Activated T-helper 1 cell treated with Interleukin-2 at 50 U/mL for 16 hours (primary cell): ENCODE results near the gene ABLIM1.

Experiments
- DNase-seq: peaks from one replicate; pipeline ENCODE4 v3.0.0-alpha.2; 2020; ENCODE audit warnings: low read depth

The ABLIM1 gene

DNA sequence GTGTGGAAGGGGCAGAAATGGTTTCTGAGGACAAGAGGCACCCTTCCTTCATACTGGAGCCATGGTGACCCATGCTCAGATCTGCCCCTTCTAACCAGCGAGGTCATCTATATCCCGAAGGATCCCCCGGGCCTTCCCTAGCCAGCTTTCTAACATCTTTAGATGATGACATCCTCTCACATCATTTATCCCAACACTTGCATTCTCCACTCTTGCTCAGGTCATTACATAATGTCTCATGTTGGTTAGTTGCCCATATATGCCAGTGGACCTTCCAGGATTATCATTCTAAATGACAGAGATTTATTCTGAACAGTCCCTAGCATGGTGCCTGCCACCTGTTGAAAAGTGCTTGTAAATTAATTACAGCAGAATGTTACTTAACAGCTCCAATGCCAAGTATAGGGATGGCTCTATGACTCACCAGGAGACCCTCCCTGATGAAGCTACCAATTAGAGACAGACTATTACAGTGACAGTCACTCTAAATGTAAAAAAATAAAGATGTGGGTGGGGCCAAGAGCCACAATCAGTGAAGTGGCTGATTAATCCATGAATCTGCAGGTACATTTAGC is 22.6 kb upstream of the ABLIM1 start:
- no peak for DNase-seq

DNA sequence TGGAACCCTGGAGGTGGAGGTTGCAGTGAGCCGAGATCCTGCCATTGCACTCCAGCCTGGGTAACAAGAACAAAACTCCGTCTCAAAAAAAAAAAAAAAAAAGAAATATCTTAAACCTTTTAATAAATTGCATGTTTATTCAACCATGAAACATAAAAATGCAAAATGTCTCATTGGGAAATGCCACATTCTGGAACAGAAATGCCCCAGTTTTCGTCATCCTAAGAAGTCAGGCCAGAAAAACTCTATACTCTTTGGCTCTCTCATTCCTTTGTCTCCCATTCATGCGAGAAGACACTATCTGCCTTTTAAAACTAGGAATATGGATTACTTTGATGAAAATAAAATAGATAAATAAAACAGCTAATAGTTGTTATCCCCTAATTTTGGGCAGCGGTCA is 21.5 kb upstream of the ABLIM1 start:
- DNase-seq: no peak

GRCh38 chr10:114678820-114679219 is 20.7 kb upstream of the ABLIM1 start:
- DNase-seq: no peak

DNA sequence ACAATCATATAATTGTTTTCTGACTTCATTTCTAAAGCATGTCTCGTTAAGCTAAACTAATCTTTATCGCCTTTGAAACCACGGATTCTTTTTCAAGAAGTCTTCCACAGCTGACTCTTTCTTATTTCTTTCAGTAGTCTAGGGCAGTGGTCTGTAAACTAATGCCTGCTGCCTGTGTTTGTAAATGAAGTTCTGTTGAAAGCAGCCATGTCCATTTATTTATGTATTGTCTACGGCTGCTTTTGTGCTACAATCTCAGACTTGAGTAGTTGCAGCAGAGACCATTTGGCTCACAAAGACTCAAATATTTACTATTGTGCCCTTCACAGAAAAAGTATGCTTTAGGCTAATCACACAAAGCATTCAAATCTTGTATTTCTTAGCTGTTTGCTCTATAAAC is 20.3 kb upstream of the ABLIM1 start:
- no peak for DNase-seq

DNA sequence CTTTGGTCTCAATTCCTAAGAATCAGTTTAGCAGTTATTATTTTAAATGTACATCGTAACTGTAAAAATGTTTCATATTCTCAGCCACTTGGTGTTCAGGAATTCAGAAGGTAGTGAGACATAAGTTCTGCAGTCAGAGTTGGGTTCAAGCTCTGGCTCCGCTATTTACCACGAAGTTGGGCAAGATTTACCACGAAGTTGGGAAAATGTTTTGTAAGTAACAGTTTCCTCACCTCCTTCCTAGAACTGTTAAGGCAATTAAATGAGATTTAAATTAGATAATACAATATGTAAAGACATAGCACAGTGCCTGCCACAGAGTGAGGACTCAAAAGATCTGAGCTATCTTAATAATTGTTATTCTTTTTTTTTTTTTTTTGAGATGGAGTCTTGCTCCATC is 16.3 kb upstream of the ABLIM1 start:
- no peak for DNase-seq

DNA sequence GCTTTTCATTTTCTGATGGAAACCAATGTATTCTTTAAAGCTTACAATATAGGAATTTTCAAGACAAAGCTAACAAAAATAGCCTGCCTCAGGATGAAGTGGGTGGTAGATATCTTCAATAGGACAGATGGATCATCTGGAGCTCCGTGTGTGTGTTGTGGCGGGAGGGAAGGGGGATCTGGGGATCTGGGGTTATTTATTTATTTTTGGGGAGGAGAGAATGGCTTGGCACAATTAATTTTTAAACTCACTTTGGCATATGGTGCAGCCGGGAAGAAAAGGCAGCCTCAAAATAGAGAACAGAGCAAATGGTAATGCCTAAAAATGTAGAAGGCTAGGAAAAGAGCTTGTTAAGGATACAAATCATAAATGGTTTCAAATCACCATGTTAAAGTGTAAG is 11.6 kb upstream of the ABLIM1 start:
- DNase-seq: no peak

DNA sequence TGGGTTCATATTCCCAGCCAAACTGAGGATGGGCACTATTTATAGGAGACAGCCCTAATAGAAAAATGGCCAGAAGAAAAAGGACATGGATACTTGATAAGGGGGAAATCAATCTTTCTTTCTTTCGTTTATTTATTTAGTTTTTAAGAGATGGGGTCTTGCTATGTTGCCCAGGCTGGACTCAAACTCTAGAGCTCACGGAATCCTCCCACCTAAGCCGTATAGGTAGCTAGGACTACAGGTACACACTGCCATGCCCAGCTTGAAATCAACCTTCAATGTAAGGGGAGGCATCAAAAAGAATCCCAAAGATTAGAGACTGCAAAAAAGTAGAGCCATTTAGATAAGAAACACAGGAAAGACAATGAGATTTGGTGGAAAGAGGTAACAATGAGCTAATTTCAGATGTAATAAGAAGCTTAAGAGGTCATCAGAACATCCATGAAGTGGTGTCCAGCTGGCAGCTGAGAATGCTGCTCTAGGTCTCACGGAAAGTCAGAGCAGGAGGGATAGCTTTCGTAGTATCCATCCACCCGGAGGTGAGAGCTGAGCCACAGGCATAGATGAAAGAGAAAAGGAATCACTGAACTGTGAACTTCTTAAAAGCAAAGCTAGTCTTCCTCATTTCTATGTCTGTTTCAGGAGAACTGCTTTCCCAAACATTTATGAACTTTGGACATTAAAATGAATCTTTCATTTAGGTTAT is 10.5 kb upstream of the ABLIM1 start:
- no peak for DNase-seq

- DNase-seq: no peak
Observed at GRCh38 chr10:114665873-114666272, 7.8 kb upstream of the ABLIM1 start.

GRCh38 chr10:114665406-114665805 is 7.3 kb upstream of the ABLIM1 start:
- DNase-seq: no peak

DNA sequence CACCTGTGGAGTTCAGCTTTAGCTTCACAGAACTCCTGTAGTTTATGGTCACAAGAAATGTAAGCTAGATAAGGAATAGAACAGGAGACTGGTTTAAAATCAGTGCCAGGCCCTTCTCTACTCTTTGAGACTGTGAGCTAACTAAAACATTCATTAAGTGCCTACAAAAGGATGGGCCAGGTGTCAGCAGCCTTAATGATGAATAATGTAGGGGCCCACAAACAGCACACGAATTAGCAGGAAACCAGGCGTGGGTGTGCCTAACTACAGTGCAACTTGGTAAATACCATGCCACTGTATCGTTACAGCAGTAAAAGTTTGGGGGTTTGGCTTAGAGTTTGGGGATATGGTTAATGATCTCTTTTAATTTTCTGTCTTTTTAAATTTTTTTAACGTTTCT is 6.1 kb upstream of the ABLIM1 start:
- DNase-seq: no peak

GRCh38 chr10:114663626-114664025 is 5.6 kb upstream of the ABLIM1 start:
- DNase-seq: no peak

DNA sequence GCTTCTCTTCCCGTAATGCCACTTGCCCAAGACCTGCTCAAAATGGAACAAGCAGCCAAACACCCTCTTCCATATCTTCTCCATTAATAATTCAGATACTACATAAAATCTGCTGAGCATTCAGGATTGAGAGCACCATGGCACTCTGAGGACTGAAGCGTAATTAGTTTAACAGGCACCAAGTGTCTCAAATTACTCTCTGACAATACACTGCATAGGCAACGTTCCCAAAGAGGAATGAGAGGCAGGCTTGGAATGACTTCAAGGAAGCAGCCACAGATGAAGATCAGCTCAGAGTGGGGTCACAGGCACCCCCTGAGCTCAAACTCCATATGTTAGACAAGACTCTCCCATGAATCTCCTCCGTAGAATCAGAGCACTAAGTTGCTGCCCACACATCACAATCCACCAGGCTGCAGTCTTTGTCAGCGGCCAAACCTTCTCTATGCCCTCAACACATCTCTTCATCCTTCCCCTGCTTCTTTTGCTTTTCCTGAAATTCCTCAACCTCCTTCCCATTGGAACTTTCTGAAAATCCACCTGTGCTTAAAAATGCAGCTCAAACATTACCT is 4.7 kb upstream of the ABLIM1 start:
- no peak for DNase-seq

GRCh38 chr10:114661212-114661880 is 3.3 kb upstream of the ABLIM1 start:
- no peak for DNase-seq

GRCh38 chr10:114655671-114656070 is 2.4 kb downstream of the ABLIM1 start:
- DNase-seq: no peak

- no peak for DNase-seq
Observed at GRCh38 chr10:114654822-114655575, 3.1 kb downstream of the ABLIM1 start.

- no peak for DNase-seq
Observed at GRCh38 chr10:114653926-114654325, 4.1 kb downstream of the ABLIM1 start.

DNA sequence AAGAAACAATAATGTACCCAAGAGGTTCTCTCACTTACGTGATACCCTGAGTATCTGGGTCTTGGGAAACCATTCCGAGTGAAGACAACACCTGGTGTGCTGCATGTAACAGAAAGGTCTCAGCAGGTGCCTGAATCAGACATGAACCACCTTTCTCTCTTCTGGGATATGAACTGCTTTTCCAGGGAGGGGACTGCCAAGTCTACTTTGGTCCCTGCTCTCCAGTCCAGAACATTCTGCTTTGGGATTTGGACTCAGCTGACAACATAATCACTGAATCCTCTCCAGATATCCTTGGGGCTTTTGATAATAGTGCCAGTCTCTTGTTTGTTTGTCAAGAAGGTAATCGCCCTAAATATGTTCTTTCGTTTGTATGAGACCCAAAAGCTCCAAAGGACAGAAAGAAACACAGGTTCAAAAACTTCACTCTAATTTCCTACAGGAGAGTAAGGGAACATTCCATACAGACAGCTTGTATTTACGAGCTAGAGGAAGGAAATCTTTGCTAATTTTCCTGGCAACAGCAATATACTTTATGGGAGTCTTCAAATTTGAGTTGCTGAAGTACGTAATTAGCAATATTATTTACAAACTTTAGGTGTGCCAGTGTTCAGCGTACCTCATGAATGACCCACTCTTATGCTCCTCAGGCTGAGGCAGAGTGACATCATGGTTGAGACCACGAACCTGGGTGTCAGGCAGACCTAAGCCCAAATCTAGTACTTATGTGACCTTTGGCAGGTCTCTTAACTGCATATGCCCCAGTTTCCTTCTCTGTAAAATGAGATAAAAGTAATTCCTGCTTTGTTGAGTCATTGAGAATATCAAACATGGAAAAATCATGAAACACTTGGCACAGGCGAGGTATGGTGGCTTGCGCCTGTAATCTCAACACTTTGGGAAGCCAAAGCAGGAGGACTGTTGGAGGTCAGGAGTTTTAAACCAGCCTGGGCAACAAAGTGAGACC is 5.4 kb downstream of the ABLIM1 start:
- no peak for DNase-seq

GRCh38 chr10:114650831-114651230 is 7.2 kb downstream of the ABLIM1 start:
- DNase-seq: no peak

- DNase-seq: no peak
Observed at GRCh38 chr10:114650266-114650665, 7.8 kb downstream of the ABLIM1 start.

GRCh38 chr10:114649217-114649903 is 8.7 kb downstream of the ABLIM1 start:
- no peak for DNase-seq

DNA sequence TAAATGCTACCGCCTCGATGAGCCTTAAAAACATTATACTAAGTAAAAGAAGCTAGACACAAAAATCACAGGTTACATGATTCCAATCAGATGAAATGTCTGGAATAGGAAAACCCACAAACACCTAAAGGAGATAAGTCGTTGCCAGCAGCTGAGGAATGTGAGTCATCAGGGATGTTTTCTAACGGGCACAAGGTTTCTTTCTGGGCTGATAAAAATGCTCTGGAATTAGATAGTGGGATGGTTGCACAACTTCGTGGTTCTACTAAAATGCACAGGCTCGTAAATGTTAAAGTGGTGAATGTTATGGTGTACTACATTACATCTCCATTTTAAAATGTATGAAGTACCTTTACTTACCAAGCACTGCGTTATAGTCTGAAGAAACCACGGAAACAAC is 9.7 kb downstream of the ABLIM1 start:
- DNase-seq: no peak
